ENCODE measurements around the gene PTGR2. TPM values are rescaled to one million over a fixed set of nuclear protein-coding genes. Genes with fewer than 3 reads are reported as not detected.
"Not testable (repeated sequence)": the region's sequence is repeated elsewhere in the genome, so short reads cannot be mapped to it uniquely, and the experiment has no call there.

PTGR2 gene
- polyA plus RNA-seq, 1 donor = 16.2 TPM

DNA sequence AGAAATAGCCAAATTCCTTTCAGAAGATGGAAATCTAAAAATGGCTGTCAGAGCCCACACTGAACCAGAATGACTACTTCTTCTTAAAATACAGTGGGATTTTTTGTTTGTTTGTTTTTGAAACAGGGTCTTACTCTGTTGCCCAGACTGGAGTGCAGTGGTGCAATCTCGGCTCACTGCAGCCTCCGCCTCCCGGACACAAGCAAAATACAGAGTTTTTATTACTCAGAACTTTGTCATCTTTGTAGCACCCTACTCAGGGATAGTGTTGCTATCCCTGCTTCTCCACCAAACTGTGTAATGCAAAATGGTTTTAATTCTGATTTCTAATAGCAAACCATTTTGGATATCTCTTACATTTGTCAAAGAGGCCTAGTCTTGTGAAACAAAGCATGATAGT, 51.4 kb downstream of the PTGR2 start:
- peaks cover 62% of the 10 kb centered on the region for H3K36me3 ChIP-seq (ENCODE audit: control insufficient read depth, insufficient read depth, low read length)
- 80% methylated on average over 1 of the region's 3 CpGs for WGBS (ENCODE audit: insufficient coverage, low lambda C conversion rate)

GRCh38 chr14:73909681-73910080, 58.0 kb downstream of the PTGR2 start:
- H3K36me3 ChIP-seq (ENCODE audit: control insufficient read depth, insufficient read depth, low read length) = peaks cover 66% of the 10 kb centered on the region
- no peaks in the 10 kb centered on the region for H3K4me1 ChIP-seq (ENCODE audit: control insufficient read depth, insufficient read depth, low read length)
- DNase-seq = no peak
- H3K9me3 ChIP-seq (ENCODE audit: control insufficient read depth, low read depth, low read length) = no peaks in the 10 kb centered on the region
- no peaks in the 10 kb centered on the region for H3K27me3 ChIP-seq (ENCODE audit: control insufficient read depth, insufficient read depth, low read length)
- H3K4me3 ChIP-seq (ENCODE audit: low read length) = no peak overlapping the region
- WGBS (ENCODE audit: insufficient coverage, low lambda C conversion rate) = no CpG with 5 or more reads among the region's 1 CpG
- no peak overlapping the region for H3K27ac ChIP-seq (ENCODE audit: low read length)

More for the DNA sequence above, 51.4 kb downstream of the PTGR2 start:
- no peak overlapping the region for H3K4me3 ChIP-seq (ENCODE audit: low read length)
- no peaks in the 10 kb centered on the region for H3K4me1 ChIP-seq (ENCODE audit: control insufficient read depth, insufficient read depth, low read length)
- H3K9me3 ChIP-seq (ENCODE audit: control insufficient read depth, low read depth, low read length) = no peaks in the 10 kb centered on the region
- DNase-seq = no peak
- H3K27ac ChIP-seq (ENCODE audit: low read length) = no peak overlapping the region
- no peaks in the 10 kb centered on the region for H3K27me3 ChIP-seq (ENCODE audit: control insufficient read depth, insufficient read depth, low read length)

DNA sequence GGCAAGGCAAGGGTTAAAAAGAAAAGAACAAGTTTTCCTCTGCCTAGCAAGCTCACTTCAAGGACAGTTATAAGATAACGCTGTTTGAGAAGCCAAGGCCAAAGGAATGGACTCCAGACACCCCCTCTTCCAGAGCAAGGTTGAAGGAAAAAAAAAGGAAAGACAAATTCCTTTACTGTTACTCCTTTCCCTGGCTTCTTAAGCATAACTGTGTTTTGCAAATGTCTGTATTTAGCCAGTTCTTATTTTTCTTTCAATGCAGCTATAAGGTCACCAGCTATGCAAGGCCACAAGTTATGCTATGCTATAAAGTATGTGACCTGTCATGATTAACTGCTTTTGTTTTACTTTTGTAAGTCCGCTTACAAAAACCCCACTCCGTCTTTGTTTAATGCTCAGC, 61.6 kb downstream of the PTGR2 start:
- no peak for DNase-seq
- Histone ChIP-seq H3K9me3 (ENCODE audit: control insufficient read depth, low read depth, low read length) (no peaks in the 10 kb centered on the region), H3K4me1 (ENCODE audit: control insufficient read depth, insufficient read depth, low read length) (no peaks in the 10 kb centered on the region), H3K27ac (ENCODE audit: low read length) (no peak overlapping the region), H3K4me3 (ENCODE audit: low read length) (no peak overlapping the region), H3K27me3 (ENCODE audit: control insufficient read depth, insufficient read depth, low read length) (no peaks in the 10 kb centered on the region), H3K36me3 (ENCODE audit: control insufficient read depth, insufficient read depth, low read length) (peaks cover 47% of the 10 kb centered on the region)
- WGBS (ENCODE audit: insufficient coverage, low lambda C conversion rate) = no CpG with 5 or more reads among the region's 3 CpGs

GRCh38 chr14:73916324-73916723, 64.7 kb downstream of the PTGR2 start:
- peaks cover 44% of the 10 kb centered on the region for H3K36me3 ChIP-seq (ENCODE audit: control insufficient read depth, insufficient read depth, low read length)
- no peaks in the 10 kb centered on the region for H3K27me3 ChIP-seq (ENCODE audit: control insufficient read depth, insufficient read depth, low read length)
- no peak for DNase-seq
- H3K4me1 ChIP-seq (ENCODE audit: control insufficient read depth, insufficient read depth, low read length) = no peaks in the 10 kb centered on the region
- no peak overlapping the region for H3K4me3 ChIP-seq (ENCODE audit: low read length)
- no peaks in the 10 kb centered on the region for H3K9me3 ChIP-seq (ENCODE audit: control insufficient read depth, low read depth, low read length)
- WGBS (ENCODE audit: insufficient coverage, low lambda C conversion rate) = no CpG with 5 or more reads among the region's 6 CpGs
- H3K27ac ChIP-seq (ENCODE audit: low read length) = no peak overlapping the region

DNA sequence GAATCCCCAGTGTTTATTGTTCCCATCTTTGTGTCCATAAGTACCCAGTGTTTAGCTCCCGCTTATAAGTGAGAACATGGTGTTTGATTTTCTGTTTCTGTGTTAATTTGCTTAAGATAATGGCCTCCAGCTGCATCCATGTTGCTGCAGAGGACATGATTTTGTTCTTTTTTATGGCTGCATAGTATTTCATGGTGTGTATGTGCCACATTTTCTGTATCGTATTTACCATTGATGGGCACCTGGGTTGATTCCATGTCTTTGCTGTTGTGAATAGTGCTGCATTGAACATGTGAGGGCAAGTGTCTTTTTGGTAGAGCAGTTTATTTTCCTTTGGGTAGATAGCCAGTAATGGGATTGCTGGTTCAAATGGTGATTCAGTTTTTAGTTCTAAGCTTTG, 67.8 kb downstream of the PTGR2 start:
- H3K36me3 ChIP-seq (ENCODE audit: control insufficient read depth, insufficient read depth, low read length) = peaks cover 51% of the 10 kb centered on the region
- WGBS (ENCODE audit: insufficient coverage, low lambda C conversion rate) = no CpG with 5 or more reads among the region's 2 CpGs

DNA sequence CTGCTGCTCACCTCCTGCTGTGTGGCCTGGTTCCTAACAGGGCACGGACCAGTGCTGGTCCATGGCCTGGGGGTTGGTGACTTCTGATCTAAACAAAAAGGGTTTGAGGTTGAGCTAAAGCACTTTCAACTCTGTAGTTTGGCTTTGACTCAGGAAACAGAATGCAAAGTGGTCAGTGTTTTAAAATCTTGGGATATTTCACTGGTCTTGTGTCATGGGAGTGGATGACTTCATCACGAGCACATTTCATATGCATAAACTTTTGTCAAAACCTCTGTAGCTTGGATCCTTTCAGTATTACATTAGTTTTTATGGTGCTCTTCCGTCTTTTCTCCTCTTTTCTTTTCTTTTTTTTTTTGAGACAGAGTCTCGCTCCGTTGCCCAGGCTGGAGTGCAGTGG, 72.7 kb downstream of the PTGR2 start:
- 75% methylated on average over 1 of the region's 5 CpGs for WGBS (ENCODE audit: insufficient coverage, low lambda C conversion rate)

More for the DNA sequence above, 67.8 kb downstream of the PTGR2 start:
- not testable (repeated sequence) for H3K9me3 ChIP-seq (ENCODE audit: control insufficient read depth, low read depth, low read length); H3K27me3 ChIP-seq (ENCODE audit: control insufficient read depth, insufficient read depth, low read length); DNase-seq; H3K4me1 ChIP-seq (ENCODE audit: control insufficient read depth, insufficient read depth, low read length); H3K4me3 ChIP-seq (ENCODE audit: low read length); H3K27ac ChIP-seq (ENCODE audit: low read length)

More for the DNA sequence above, 72.7 kb downstream of the PTGR2 start:
- DNase-seq = no peak
- Histone ChIP-seq H3K27me3 (ENCODE audit: control insufficient read depth, insufficient read depth, low read length) (no peaks in the 10 kb centered on the region), H3K4me1 (ENCODE audit: control insufficient read depth, insufficient read depth, low read length) (no peaks in the 10 kb centered on the region), H3K27ac (ENCODE audit: low read length) (no peak overlapping the region), H3K36me3 (ENCODE audit: control insufficient read depth, insufficient read depth, low read length) (peaks cover 75% of the 10 kb centered on the region), H3K4me3 (ENCODE audit: low read length) (no peak overlapping the region), H3K9me3 (ENCODE audit: control insufficient read depth, low read depth, low read length) (no peaks in the 10 kb centered on the region)

Other genes starting within 250 kb of the PTGR2 start
- 0.04 TPM for gene ACOT6, start 239.3 kb upstream of the PTGR2 start, polyA plus RNA-seq
- gene DNAL1, start 206.8 kb upstream of the PTGR2 start, polyA plus RNA-seq = 7.2 TPM
- gene PNMA1, start 137.4 kb upstream of the PTGR2 start, polyA plus RNA-seq = 34.9 TPM
- gene ZNF410, start 35.0 kb downstream of the PTGR2 start, polyA plus RNA-seq = 38.5 TPM
- 4.9 TPM for gene FAM161B, start 98.3 kb downstream of the PTGR2 start, polyA plus RNA-seq
- 25.4 TPM for gene COQ6, start 98.5 kb downstream of the PTGR2 start, polyA plus RNA-seq
- 75.2 TPM for gene ENTPD5, start 167.5 kb downstream of the PTGR2 start, polyA plus RNA-seq
- 6.9 TPM for gene BBOF1, start 167.5 kb downstream of the PTGR2 start, polyA plus RNA-seq
- gene ALDH6A1, start 232.6 kb downstream of the PTGR2 start, polyA plus RNA-seq = 24.7 TPM
- 11.1 TPM for gene LIN52, start 233.1 kb downstream of the PTGR2 start, polyA plus RNA-seq